HG03520 (cell line): Measurements from ENCODE around the gene CLOCK.
"Not testable (repeated sequence)": the region's sequence is repeated elsewhere in the genome, so short reads cannot be mapped to it uniquely, and the experiment has no call there.

Source experiments
- ATAC-seq: cut with Tn5 transposase; IDR thresholded peaks from one replicate; pipeline ENCODE4 v1.9.1; 2021; ENCODE audit warnings: mild to moderate bottlenecking, moderate library complexity; ENCODE audit not compliant: unreplicated experiment

CLOCK gene, protein sequence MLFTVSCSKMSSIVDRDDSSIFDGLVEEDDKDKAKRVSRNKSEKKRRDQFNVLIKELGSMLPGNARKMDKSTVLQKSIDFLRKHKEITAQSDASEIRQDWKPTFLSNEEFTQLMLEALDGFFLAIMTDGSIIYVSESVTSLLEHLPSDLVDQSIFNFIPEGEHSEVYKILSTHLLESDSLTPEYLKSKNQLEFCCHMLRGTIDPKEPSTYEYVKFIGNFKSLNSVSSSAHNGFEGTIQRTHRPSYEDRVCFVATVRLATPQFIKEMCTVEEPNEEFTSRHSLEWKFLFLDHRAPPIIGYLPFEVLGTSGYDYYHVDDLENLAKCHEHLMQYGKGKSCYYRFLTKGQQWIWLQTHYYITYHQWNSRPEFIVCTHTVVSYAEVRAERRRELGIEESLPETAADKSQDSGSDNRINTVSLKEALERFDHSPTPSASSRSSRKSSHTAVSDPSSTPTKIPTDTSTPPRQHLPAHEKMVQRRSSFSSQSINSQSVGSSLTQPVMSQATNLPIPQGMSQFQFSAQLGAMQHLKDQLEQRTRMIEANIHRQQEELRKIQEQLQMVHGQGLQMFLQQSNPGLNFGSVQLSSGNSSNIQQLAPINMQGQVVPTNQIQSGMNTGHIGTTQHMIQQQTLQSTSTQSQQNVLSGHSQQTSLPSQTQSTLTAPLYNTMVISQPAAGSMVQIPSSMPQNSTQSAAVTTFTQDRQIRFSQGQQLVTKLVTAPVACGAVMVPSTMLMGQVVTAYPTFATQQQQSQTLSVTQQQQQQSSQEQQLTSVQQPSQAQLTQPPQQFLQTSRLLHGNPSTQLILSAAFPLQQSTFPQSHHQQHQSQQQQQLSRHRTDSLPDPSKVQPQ

GRCh38 chr4:55546756-55547465 is at the start of gene CLOCK:
Gene CLOCK (minus strand): TSS chr4:55546909. CDS start chr4:55482785, 64,124 bp downstream.
- ATAC-seq, result peak; percentile 66

DNA sequence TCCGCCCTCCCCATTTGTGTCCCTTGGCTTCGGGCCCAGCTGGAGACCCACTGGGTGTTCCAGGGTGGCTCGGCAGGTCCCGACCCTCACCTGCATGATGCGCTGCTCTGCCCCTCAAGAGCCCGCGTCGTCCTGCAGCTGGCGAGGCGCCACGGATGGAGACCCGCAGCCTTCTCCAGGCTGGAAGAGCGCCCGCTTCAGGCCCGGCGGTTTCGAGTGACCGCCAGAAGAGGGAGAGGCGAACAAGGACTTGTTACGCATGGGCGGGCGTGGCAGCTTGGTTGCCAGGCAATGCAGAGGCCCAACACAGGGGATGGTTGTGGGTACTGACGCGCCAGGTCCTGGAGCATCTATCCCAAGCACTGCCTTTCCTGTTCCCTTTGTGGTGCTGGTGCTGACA is 45.3 kb upstream of the CLOCK start, which contains the start of gene PDCL2:
Gene PDCL2 (minus strand): TSS at position 232 of the 400 bp plus-strand sequence. CDS start 136 bp downstream, at position 96.
- no peak for ATAC-seq

- no peak for ATAC-seq
These were observed 41.5 kb upstream of the CLOCK start for GRCh38 chr4:55588160-55588559.

DNA sequence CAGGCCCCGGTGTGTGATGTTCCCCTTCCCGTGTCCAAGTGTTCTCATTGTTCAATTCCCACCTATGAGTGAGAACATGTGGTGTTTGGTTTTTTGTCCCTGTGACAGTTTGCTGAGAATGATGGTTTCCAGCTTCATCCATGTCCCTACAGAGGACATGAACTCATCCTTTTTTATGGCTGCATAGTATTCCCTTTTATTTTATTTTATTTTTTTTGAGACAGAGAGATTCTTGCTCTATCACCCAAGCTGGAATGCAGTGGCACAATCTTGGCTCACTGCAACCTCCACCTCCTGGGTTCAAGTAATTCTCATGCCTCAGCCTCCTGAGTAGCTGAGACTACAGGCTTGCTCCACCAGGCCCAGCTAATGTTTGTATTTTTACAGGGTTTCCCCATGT is 36.1 kb upstream of the CLOCK start:
- not testable (repeated sequence) for ATAC-seq

- ATAC-seq, result no peak
These were observed 31.8 kb upstream of the CLOCK start for GRCh38 chr4:55578341-55579010.

DNA sequence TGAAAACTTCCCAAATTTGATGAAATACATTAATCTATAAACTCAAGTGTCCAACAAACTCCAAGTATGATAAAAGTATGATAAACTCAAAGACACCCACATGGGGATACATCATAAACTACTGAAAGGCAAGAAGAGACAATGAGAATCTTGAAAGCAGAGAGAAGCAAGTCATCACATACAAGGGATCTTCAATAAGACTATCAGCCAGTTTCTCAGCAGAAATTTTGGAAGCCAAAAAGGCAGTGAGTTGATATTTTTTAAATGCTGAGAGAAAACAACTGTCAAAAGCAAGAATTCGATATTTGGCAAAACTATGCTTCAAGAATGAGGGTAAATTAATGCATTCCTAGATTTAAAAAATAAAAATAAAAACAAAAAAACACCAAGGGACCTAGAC is 28.8 kb upstream of the CLOCK start:
- no peak for ATAC-seq

GRCh38 chr4:55574252-55574651 is 27.5 kb upstream of the CLOCK start:
- no peak for ATAC-seq

DNA sequence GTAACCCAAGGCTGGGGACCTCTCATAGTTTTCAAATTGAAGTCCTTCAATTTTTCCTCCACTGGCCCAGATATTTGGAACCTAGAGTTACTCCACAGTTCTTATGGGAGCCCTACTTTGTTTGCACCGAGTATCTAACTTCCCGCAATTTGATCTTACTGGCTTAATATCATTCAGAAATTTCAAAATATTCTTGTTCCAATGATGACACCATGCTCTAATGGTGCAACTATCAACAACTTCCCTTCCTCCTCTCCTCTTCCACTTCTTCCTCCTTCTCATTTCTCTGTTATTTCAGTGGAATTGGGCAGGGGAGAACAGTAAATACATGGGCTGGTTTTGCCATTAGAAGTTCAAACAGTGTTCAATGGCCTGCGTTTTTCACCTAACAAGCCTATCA is 25.1 kb upstream of the CLOCK start:
- no peak for ATAC-seq

- peak; percentile 68 for ATAC-seq
These were observed 22.3 kb upstream of the CLOCK start for GRCh38 chr4:55568905-55569504.

DNA sequence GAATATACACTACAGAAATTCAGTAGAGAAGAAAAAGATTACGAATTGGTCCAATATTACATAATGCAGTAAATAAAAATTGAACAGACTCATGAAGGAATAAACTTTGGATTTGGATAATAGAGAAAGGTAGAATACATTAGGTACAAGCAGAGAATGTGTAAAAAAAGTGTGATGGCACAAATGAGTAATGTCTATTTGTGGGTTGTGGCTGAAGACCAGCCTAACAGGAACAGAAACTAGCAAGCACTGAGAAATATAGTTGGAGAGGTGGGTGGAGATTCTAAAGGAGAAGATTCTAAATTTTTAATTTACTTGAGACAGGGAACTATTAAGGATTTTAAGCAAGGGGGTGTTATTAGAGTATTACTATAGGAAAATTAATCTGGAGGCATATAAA is 15.2 kb upstream of the CLOCK start:
- ATAC-seq, result peak; percentile 100

- ATAC-seq, result no peak
These were observed 13.4 kb upstream of the CLOCK start for GRCh38 chr4:55560096-55560495.

DNA sequence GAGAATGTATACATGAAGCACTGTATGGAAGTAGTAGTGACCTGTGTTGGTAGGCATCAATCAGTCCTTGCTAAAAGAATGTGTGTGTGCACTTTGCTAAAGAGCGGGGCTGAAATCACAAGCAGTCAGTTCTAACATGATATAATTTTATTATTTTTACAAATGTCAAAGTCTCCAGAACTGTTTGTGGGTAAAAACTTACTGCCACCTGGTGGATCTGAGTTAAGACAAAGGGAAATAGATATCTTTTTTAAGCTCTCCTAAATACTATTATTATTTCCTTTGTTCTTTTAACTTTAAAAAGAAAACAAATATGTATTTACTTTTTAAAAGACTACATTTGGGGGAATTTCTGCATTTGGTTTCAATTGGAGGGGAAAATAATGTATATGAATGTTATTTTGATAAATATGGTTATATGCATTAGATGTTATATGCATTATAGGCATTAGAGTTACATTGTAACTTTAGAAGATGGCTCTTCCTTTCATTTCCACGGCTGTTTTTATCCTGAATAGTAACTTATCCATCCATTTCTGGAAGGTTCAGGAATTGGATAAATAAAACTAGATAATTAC is 7.8 kb upstream of the CLOCK start:
- no peak for ATAC-seq

GRCh38 chr4:55553441-55554201 is 6.9 kb upstream of the CLOCK start:
- peak; percentile 50 for ATAC-seq

- not testable (repeated sequence) for ATAC-seq
These were observed 5.3 kb upstream of the CLOCK start for GRCh38 chr4:55551964-55552363.

DNA sequence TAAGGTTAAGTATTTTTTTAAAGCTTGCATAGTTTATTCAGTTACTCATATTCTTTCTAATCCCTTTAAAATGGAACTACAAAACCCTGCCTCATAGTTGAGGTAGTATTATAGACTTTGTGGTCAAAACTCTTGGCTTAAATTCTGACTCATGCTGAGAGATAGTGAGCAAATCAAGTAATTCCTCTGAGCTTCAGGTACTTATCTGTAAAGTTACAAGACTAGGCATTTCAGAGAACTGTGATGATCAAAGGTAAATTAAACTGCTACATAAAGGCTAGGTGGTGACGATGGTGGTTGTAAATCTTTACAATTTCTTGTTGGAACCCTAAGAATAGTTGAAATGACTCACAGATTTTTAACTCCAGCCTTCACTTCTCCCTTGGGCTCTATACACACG is 3.2 kb upstream of the CLOCK start:
- ATAC-seq, result no peak

GRCh38 chr4:55547918-55548317 is 1.2 kb upstream of the CLOCK start:
- no peak for ATAC-seq

DNA sequence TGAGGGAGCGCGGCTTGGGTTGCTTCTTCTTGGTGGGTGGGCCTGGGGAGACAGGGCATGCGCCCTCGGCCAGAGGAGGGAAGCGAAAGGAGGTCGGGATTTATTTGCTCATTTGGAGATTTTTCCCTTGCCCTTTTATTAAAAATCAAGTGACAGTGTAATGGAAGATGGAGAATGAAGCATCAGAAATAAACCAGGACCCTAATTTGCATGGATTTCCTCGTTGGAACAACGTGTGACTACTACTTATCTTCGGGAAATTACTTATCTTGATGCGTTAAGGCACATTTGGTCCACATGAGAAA is 709 bp upstream of the CLOCK start:
- ATAC-seq, result no peak

GRCh38 chr4:55546506-55546755 is 278 bp downstream of the CLOCK start:
- no peak for ATAC-seq

- peak; percentile 34 for ATAC-seq
These were observed 836 bp downstream of the CLOCK start for GRCh38 chr4:55545641-55546505.
